GM19467 (cell line): ENCODE measurements around the gene DAPK3.

ENCODE experiments used
- ATAC-seq: cut with Tn5 transposase; IDR thresholded peaks from one replicate; pipeline ENCODE4 v1.9.1; 2021; ENCODE audit warnings: mild to moderate bottlenecking, moderate library complexity; ENCODE audit not compliant: unreplicated experiment

The DAPK3 gene

DNA sequence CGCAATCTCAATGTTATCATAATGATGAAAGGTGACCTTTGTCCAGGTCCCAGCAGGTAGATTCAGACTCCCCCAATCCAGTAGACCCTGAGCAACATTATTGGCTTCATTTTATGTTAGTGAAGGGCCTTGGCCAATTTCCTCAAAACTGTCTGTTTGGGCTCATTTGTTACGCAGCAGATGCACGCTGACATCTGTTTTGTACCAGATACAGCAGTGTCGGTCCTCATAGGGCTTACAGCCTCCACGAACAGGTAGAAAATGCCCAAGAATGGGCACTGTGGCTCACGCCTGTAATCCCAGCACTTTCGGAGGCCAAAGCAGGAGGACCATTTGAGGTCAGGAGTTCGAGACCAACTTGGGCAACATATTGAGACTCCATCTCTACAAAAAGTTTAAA is 51.1 kb downstream of the DAPK3 start:
- no peak for ATAC-seq

DNA sequence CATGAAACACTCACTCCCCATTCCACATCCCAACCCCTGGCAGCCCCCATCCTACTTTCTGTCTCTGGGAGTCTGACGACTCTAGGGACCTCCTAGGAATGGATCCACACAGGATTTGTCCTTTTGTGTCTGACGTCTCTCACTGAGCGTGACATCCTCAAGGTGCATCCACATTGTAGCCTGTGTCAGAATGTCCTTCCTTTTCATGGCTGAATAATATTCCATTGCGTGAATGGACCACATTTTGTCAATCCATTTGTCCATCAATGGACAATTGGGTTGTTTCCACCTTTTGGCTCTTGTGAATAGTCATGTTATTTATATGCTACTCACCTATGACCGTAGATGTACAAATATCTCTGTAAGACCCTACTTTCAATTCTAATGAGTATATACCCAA is 54.9 kb downstream of the DAPK3 start:
- no peak for ATAC-seq

DNA sequence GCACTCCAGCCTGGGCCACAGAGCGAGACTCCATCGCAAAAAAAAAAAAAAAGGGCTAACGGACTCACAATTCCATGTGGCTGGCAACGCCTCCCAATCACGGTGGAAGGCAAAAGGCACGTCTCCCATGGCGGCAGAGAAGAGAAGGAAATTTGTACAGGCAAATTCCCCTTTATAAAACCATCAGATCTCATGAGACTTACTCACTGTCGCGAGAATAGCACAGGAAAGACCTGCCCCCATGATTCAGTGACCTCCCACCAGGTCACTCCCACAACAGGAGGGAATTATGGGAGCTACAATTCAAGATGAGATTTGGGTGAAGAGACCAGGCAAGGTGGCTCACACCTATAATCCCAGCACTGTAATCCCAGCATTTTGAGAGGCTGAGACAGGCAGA is 56.7 kb downstream of the DAPK3 start:
- ATAC-seq = no peak

DNA sequence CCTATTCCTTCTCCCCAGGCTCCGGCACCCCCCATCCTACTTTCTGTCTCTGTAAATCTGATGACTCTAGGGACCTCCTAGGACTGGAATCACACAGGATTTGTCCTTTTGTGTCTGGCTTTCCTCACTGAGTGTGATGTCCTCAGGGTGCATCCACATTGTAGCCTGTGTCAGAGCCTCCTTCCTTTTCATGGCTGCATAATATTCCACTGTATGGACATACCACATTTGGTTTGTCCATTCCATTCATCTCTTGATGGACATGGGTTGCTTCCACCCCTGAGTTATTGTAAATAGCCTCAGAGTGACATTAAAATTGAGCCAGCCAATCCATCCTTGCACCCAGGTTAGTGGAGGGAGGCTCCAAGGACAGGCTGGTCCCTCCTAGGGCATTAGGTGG is 60.8 kb downstream of the DAPK3 start:
- ATAC-seq = no peak
